Measurements from ENCODE around the gene C2orf92.

The C2orf92 gene

DNA sequence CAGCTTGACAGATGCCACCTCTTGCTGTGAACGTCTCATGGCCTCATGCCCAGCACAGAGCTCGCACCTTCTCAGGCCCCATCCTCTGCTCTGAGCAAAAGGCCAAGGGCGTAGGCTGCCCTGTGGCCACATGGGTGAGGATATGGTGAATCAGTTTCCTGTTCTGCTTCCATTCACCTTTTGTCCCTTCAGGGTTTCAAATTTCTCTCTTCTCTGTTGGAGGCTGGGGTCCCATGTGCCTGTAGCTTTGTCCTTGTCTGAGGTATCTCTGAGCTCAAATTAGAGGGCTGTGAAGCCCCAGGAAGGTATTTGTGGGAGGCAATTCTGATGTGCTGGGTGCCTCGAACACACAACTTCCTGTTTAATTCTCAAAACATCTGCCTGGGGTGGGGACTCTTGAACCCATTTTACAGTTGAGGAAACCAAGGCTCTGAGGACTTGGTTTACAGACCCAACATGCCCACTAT is 72.9 kb downstream of the C2orf92 start:
- Histone ChIP-seq H3K36me3 (ENCODE audit: insufficient read depth, low read length) (peaks cover 43% of the 10 kb centered on the region), H3K9me3 (ENCODE audit: insufficient read depth, low read length, severe bottlenecking) (no peaks in the 10 kb centered on the region), H3K4me2 (ENCODE audit: insufficient read depth, low read length) (no peak overlapping the region), H3K27me3 (ENCODE audit: insufficient read depth, low read length, poor library complexity) (no peaks in the 10 kb centered on the region), H3K4me3 (ENCODE audit: low read depth in 1 of 2, low read length in 2 of 2) (no peak overlapping the region), H4K20me1 (ENCODE audit: insufficient read depth, low read length) (peaks cover 7% of the 10 kb centered on the region; the same call in 1 of the 2 replicates), H3K9ac (ENCODE audit: low read depth, low read length) (no peak overlapping the region), H3K4me1 (ENCODE audit: insufficient read depth, low read length) (no peaks in the 10 kb centered on the region), H2AFZ (ENCODE audit: low read depth, low read length) (no peak overlapping the region), H3K79me2 (ENCODE audit: insufficient read depth, low read length) (no peaks in the 10 kb centered on the region), H3K27ac (ENCODE audit: low read length) (no peak overlapping the region)
- TF ChIP-seq, protein P1, sequence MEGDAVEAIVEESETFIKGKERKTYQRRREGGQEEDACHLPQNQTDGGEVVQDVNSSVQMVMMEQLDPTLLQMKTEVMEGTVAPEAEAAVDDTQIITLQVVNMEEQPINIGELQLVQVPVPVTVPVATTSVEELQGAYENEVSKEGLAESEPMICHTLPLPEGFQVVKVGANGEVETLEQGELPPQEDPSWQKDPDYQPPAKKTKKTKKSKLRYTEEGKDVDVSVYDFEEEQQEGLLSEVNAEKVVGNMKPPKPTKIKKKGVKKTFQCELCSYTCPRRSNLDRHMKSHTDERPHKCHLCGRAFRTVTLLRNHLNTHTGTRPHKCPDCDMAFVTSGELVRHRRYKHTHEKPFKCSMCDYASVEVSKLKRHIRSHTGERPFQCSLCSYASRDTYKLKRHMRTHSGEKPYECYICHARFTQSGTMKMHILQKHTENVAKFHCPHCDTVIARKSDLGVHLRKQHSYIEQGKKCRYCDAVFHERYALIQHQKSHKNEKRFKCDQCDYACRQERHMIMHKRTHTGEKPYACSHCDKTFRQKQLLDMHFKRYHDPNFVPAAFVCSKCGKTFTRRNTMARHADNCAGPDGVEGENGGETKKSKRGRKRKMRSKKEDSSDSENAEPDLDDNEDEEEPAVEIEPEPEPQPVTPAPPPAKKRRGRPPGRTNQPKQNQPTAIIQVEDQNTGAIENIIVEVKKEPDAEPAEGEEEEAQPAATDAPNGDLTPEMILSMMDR (IDR thresholded peaks at IDR 0.05; ENCODE audit: borderline replicate concordance, extremely low read depth, low read length, poor library complexity, severe bottlenecking): no peak
- TF ChIP-seq EZH2 (IDR thresholded peaks at IDR 0.05; ENCODE audit: borderline replicate concordance, low read depth, low read length, severe bottlenecking): no peak
- no peak for ATAC-seq (ENCODE audit: insufficient read depth, low read depth)
- DNase-seq: no peak

DNA sequence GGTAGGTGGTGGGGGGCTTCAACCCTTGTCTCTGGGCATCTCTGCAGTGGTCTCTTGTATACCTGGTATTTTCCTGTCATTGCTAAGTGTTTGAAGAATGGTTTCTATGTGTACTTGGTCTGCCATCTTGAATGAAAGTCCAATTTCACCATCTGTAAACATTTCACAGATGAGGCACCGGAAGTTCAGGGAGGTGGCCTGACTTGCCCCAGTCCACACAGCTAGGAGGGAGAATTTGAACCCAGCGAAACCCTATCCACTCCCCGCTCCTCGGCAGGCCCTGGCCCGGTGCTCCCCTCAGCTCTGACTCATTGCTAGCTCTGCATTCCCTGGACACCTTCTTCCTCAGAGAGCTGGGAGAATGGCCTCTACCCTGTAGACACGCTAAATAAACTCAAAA is 74.4 kb downstream of the C2orf92 start:
- Histone ChIP-seq H3K4me3 (ENCODE audit: low read depth in 1 of 2, low read length in 2 of 2) (no peak overlapping the region), H4K20me1 (ENCODE audit: insufficient read depth, low read length) (peaks cover 2% of the 10 kb centered on the region; the same call in 1 of the 2 replicates), H3K36me3 (ENCODE audit: insufficient read depth, low read length) (peaks cover 28% of the 10 kb centered on the region), H3K27me3 (ENCODE audit: insufficient read depth, low read length, poor library complexity) (no peaks in the 10 kb centered on the region), H3K4me2 (ENCODE audit: insufficient read depth, low read length) (no peak overlapping the region), H3K4me1 (ENCODE audit: insufficient read depth, low read length) (no peaks in the 10 kb centered on the region), H3K9me3 (ENCODE audit: insufficient read depth, low read length, severe bottlenecking) (no peaks in the 10 kb centered on the region), H3K79me2 (ENCODE audit: insufficient read depth, low read length) (no peaks in the 10 kb centered on the region), H3K9ac (ENCODE audit: low read depth, low read length) (no peak overlapping the region), H2AFZ (ENCODE audit: low read depth, low read length) (no peak overlapping the region), H3K27ac (ENCODE audit: low read length) (no peak overlapping the region)
- no peak for DNase-seq
- TF ChIP-seq, protein P1 (IDR thresholded peaks at IDR 0.05; ENCODE audit: borderline replicate concordance, extremely low read depth, low read length, poor library complexity, severe bottlenecking): no peak
- no peak for TF ChIP-seq EZH2 (IDR thresholded peaks at IDR 0.05; ENCODE audit: borderline replicate concordance, low read depth, low read length, severe bottlenecking)
- ATAC-seq (ENCODE audit: insufficient read depth, low read depth): no peak

DNA sequence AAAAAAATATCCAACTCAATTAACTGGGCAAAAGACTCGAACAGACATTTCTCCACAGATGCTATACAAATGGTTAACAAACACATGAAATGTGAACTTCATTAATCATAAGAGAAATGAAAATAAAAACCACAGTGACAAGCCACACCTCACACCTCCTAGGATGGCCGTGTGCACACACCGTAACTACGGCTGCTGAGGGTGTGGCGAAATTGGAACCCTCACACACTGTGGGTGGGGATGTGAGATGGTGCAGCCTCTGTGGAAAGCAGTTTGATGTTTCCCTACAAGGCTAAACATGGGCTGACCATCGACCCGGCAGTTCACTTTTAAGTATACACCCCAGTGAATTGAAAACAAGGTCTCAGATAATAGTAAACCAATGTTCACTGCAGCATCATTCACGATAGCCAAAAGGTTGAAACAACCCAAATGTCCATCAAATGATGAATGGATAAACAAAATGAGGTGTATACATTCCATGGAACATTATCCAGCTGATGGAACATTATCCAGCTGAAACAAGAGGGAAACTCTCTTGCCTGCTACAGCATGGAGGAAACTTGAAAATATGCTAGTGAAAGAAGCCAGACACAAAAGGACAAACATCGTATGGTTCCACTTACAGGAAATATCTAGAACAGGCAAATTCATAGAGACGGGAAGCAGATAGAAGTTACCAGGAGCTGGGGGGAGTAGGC is 76.1 kb downstream of the C2orf92 start:
- no peak overlapping the region for H3K4me2 ChIP-seq (ENCODE audit: insufficient read depth, low read length)
- no peaks in the 10 kb centered on the region for H3K4me1 ChIP-seq (ENCODE audit: insufficient read depth, low read length)
- H3K9ac ChIP-seq (ENCODE audit: low read depth, low read length): no peak overlapping the region
- peaks cover 12% of the 10 kb centered on the region for H3K36me3 ChIP-seq (ENCODE audit: insufficient read depth, low read length)
- no peak overlapping the region for H3K4me3 ChIP-seq (ENCODE audit: low read depth in 1 of 2, low read length in 2 of 2)
- no peaks in the 10 kb centered on the region for H3K9me3 ChIP-seq (ENCODE audit: insufficient read depth, low read length, severe bottlenecking)
- no peak overlapping the region for H2AFZ ChIP-seq (ENCODE audit: low read depth, low read length)
- DNase-seq: no peak
- TF ChIP-seq, protein P1 (IDR thresholded peaks at IDR 0.05; ENCODE audit: borderline replicate concordance, extremely low read depth, low read length, poor library complexity, severe bottlenecking): no peak
- no peak for ATAC-seq (ENCODE audit: insufficient read depth, low read depth)
- no peaks in the 10 kb centered on the region for H4K20me1 ChIP-seq (ENCODE audit: insufficient read depth, low read length)
- H3K79me2 ChIP-seq (ENCODE audit: insufficient read depth, low read length): no peaks in the 10 kb centered on the region
- no peaks in the 10 kb centered on the region for H3K27me3 ChIP-seq (ENCODE audit: insufficient read depth, low read length, poor library complexity)
- no peak overlapping the region for H3K27ac ChIP-seq (ENCODE audit: low read length)

Measured in DND-41 (cell line).